ENCODE results near the gene KIF25. TPM values are rescaled to one million over a fixed set of nuclear protein-coding genes. Genes with fewer than 3 reads are reported as not detected.
"Not testable (repeated sequence)": the region's sequence is repeated elsewhere in the genome, so short reads cannot be mapped to it uniquely, and the experiment has no call there.

Gene KIF25
- total RNA-seq, 2 donors from 2014 or later, result 0.34 TPM; not detected in 1

- Mint-ChIP-seq H3K4me1 (ENCODE audit: low read depth) (no peaks in the 10 kb centered on the region), H3K27ac (no peak overlapping the region), H3K27me3 (ENCODE audit: low read depth) (no peaks in the 10 kb centered on the region), H3K4me3 (no peak overlapping the region), H3K9me3 (no peaks in the 10 kb centered on the region), H3K36me3 (ENCODE audit: insufficient read depth in 2 of 2) (no peaks in the 10 kb centered on the region)
- no peak for DNase-seq
- no peak for ATAC-seq (replicated peaks in 1 of 2)
Measured at GRCh38 chr6:168075787-168076202, 78.3 kb downstream of the KIF25 start.

- DNase-seq; H3K4me3 Mint-ChIP-seq; ATAC-seq (replicated peaks in 1 of 2); H3K4me1 Mint-ChIP-seq (ENCODE audit: low read depth); H3K27ac Mint-ChIP-seq; H3K36me3 Mint-ChIP-seq (ENCODE audit: insufficient read depth in 2 of 2); H3K9me3 Mint-ChIP-seq; H3K27me3 Mint-ChIP-seq (ENCODE audit: low read depth): not testable (repeated sequence)
Measured at GRCh38 chr6:168077401-168077800, 79.9 kb downstream of the KIF25 start.

GRCh38 chr6:168078175-168078942, 80.9 kb downstream of the KIF25 start:
- Mint-ChIP-seq H3K4me1 (ENCODE audit: low read depth) (no peaks in the 10 kb centered on the region), H3K27me3 (ENCODE audit: low read depth) (no peaks in the 10 kb centered on the region), H3K27ac (no peak overlapping the region), H3K9me3 (no peaks in the 10 kb centered on the region), H3K4me3 (no peak overlapping the region), H3K36me3 (ENCODE audit: insufficient read depth in 2 of 2) (no peaks in the 10 kb centered on the region)
- DNase-seq (no peak), ATAC-seq (replicated peaks in 1 of 2) (no peak)

- no peaks in the 10 kb centered on the region for H3K9me3 Mint-ChIP-seq
- no peak for DNase-seq
- no peaks in the 10 kb centered on the region for H3K36me3 Mint-ChIP-seq (ENCODE audit: insufficient read depth in 2 of 2)
- H3K4me1 Mint-ChIP-seq (ENCODE audit: low read depth), result no peaks in the 10 kb centered on the region
- no peak within 1 kb of the TSS for H3K27ac Mint-ChIP-seq
- H3K4me3 Mint-ChIP-seq, result no peak within 1 kb of the TSS
- ATAC-seq (replicated peaks in 1 of 2), result no peak
- H3K27me3 Mint-ChIP-seq (ENCODE audit: low read depth), result no peaks in the 10 kb centered on the region
Measured at GRCh38 chr6:168078943-168079405, 81.5 kb downstream of the KIF25 start, which contains the start of gene FRMD1. Gene FRMD1, minus strand, starts transcription at chr6:168079212. Its CDS starts 118 bp downstream, at chr6:168079094.

GRCh38 chr6:168080393-168081077, 83.1 kb downstream of the KIF25 start:
- no peaks in the 10 kb centered on the region for H3K9me3 Mint-ChIP-seq
- H3K4me1 Mint-ChIP-seq (ENCODE audit: low read depth), result no peaks in the 10 kb centered on the region
- H3K36me3 Mint-ChIP-seq (ENCODE audit: insufficient read depth in 2 of 2), result no peaks in the 10 kb centered on the region
- no peak for ATAC-seq (replicated peaks in 1 of 2)
- no peaks in the 10 kb centered on the region for H3K27me3 Mint-ChIP-seq (ENCODE audit: low read depth)
- DNase-seq, result no peak
- no peak overlapping the region for H3K27ac Mint-ChIP-seq
- no peak overlapping the region for H3K4me3 Mint-ChIP-seq

- ATAC-seq (replicated peaks in 1 of 2) (no peak), DNase-seq (no peak)
- no peak overlapping the region for H3K4me3 Mint-ChIP-seq
- H3K9me3 Mint-ChIP-seq, result no peaks in the 10 kb centered on the region
- H3K27ac Mint-ChIP-seq, result no peak overlapping the region
- no peaks in the 10 kb centered on the region for H3K36me3 Mint-ChIP-seq (ENCODE audit: insufficient read depth in 2 of 2)
- H3K4me1 Mint-ChIP-seq (ENCODE audit: low read depth), result no peaks in the 10 kb centered on the region
- H3K27me3 Mint-ChIP-seq (ENCODE audit: low read depth), result no peaks in the 10 kb centered on the region
Measured at GRCh38 chr6:168081858-168082546, 84.5 kb downstream of the KIF25 start.

GRCh38 chr6:168082860-168083513, 85.5 kb downstream of the KIF25 start:
- H3K4me1 Mint-ChIP-seq (ENCODE audit: low read depth), result no peaks in the 10 kb centered on the region
- H3K4me3 Mint-ChIP-seq, result no peak overlapping the region
- H3K36me3 Mint-ChIP-seq (ENCODE audit: insufficient read depth in 2 of 2), result no peaks in the 10 kb centered on the region
- DNase-seq, result no peak
- no peaks in the 10 kb centered on the region for H3K9me3 Mint-ChIP-seq
- no peaks in the 10 kb centered on the region for H3K27me3 Mint-ChIP-seq (ENCODE audit: low read depth)
- ATAC-seq (replicated peaks in 1 of 2), result no peak
- H3K27ac Mint-ChIP-seq, result no peak overlapping the region

- H3K4me3 Mint-ChIP-seq, result no peak overlapping the region
- no peaks in the 10 kb centered on the region for H3K4me1 Mint-ChIP-seq (ENCODE audit: low read depth)
- DNase-seq (no peak), ATAC-seq (replicated peaks in 1 of 2) (no peak)
- H3K9me3 Mint-ChIP-seq, result no peaks in the 10 kb centered on the region
- no peaks in the 10 kb centered on the region for H3K27me3 Mint-ChIP-seq (ENCODE audit: low read depth)
- H3K27ac Mint-ChIP-seq, result no peak overlapping the region
- H3K36me3 Mint-ChIP-seq (ENCODE audit: insufficient read depth in 2 of 2), result no peaks in the 10 kb centered on the region
Measured at GRCh38 chr6:168083514-168083885, 86.0 kb downstream of the KIF25 start.

- Mint-ChIP-seq H3K9me3 (no peaks in the 10 kb centered on the region), H3K27me3 (ENCODE audit: low read depth) (no peaks in the 10 kb centered on the region), H3K36me3 (ENCODE audit: insufficient read depth in 2 of 2) (no peaks in the 10 kb centered on the region), H3K4me1 (ENCODE audit: low read depth) (no peaks in the 10 kb centered on the region), H3K27ac (no peak overlapping the region), H3K4me3 (no peak overlapping the region)
- no peak for ATAC-seq (replicated peaks in 1 of 2)
- DNase-seq, result no peak
Measured at GRCh38 chr6:168084465-168085160, 87.1 kb downstream of the KIF25 start.

- Mint-ChIP-seq H3K36me3 (ENCODE audit: insufficient read depth in 2 of 2) (no peaks in the 10 kb centered on the region), H3K4me1 (ENCODE audit: low read depth) (no peaks in the 10 kb centered on the region), H3K27ac (no peak overlapping the region), H3K9me3 (no peaks in the 10 kb centered on the region), H3K4me3 (no peak overlapping the region), H3K27me3 (ENCODE audit: low read depth) (no peaks in the 10 kb centered on the region)
- DNase-seq (no peak), ATAC-seq (replicated peaks in 1 of 2) (no peak)
Measured at GRCh38 chr6:168086066-168086465, 88.6 kb downstream of the KIF25 start.

- Mint-ChIP-seq H3K9me3 (no peaks in the 10 kb centered on the region), H3K27me3 (ENCODE audit: low read depth) (no peaks in the 10 kb centered on the region), H3K27ac (no peak overlapping the region), H3K4me1 (ENCODE audit: low read depth) (no peaks in the 10 kb centered on the region), H3K4me3 (no peak overlapping the region), H3K36me3 (ENCODE audit: insufficient read depth in 2 of 2) (no peaks in the 10 kb centered on the region)
- DNase-seq, result no peak
- ATAC-seq (replicated peaks in 1 of 2), result no peak
Measured at GRCh38 chr6:168086616-168087015, 89.1 kb downstream of the KIF25 start.

GRCh38 chr6:168087436-168088160, 90.1 kb downstream of the KIF25 start:
- no peak for DNase-seq
- H3K4me1 Mint-ChIP-seq (ENCODE audit: low read depth), result no peaks in the 10 kb centered on the region
- H3K9me3 Mint-ChIP-seq, result peaks cover 0 to 4% of the 10 kb centered on the region in 2 donors
- H3K27ac Mint-ChIP-seq, result no peak overlapping the region
- no peak overlapping the region for H3K4me3 Mint-ChIP-seq
- H3K36me3 Mint-ChIP-seq (ENCODE audit: insufficient read depth in 2 of 2), result no peaks in the 10 kb centered on the region
- H3K27me3 Mint-ChIP-seq (ENCODE audit: low read depth), result no peaks in the 10 kb centered on the region
- ATAC-seq (replicated peaks in 1 of 2), result no peak

Measured in activated T-cell treated with anti-CD3 and anti-CD28 coated beads, Interleukin-2, amount 50 U/mL, for 72 hours (primary cell).